Stimulated activated naive CD8-positive, alpha-beta T cell treated with anti-CD3 and anti-CD28 coated beads, Interleukin-15, Interleukin-2, amounts not matched to agents 100 ng/mL and 50 ng/mL, for 24 hours (primary cell): ENCODE results near the gene LEP.
"Not testable (repeated sequence)": the region's sequence is repeated elsewhere in the genome, so short reads cannot be mapped to it uniquely, and the experiment has no call there.

ENCODE experiments used
- H3K27ac Mint-ChIP-seq: one replicate; pipeline ENCODE4 v1.8.0; 2021; ENCODE audit warnings: mild to moderate bottlenecking, mixed read lengths
- H3K27me3 Mint-ChIP-seq: one replicate; pipeline ENCODE4 v1.8.0; 2021; ENCODE audit warnings: mixed read lengths
- H3K36me3 Mint-ChIP-seq: one replicate; pipeline ENCODE4 v1.8.0; 2021; ENCODE audit warnings: low read depth, mixed read lengths
- H3K4me1 Mint-ChIP-seq: one replicate; pipeline ENCODE4 v1.8.0; 2021; ENCODE audit warnings: low read depth, mixed read lengths
- H3K4me3 Mint-ChIP-seq: one replicate; pipeline ENCODE4 v1.8.0; 2021; ENCODE audit warnings: mild to moderate bottlenecking, mixed read lengths
- H3K9me3 Mint-ChIP-seq: one replicate; pipeline ENCODE4 v1.8.0; 2021; ENCODE audit warnings: mixed read lengths

LEP gene

DNA sequence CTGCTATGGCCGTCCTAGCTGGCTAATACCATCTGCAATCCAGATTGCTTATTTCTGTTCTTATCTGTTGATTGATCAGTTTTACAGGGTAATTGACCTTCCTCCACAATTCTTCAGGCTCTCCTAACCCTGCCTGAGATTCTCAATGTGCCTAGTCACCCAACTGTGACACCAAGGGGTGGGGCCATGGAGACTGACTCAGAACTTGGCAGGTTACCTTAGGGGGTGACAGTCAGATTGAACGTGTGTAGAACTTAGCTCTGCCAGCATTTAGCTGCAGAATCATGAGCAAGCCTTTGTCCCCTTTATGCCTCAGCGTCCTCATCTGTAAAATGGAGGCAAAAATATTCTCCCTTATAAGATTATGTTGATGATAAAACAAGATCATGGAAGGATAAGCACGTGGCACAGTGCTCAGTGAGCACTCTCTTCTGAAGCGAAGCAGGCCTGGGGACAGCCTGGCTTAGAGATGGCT lies 19.1 kb upstream of the LEP start:
- Mint-ChIP-seq H3K4me3 (no peak overlapping the region), H3K27me3 (peaks cover 16% of the 10 kb centered on the region), H3K9me3 (no peaks in the 10 kb centered on the region), H3K4me1 (no peaks in the 10 kb centered on the region), H3K27ac (no peak overlapping the region), H3K36me3 (no peaks in the 10 kb centered on the region)

DNA sequence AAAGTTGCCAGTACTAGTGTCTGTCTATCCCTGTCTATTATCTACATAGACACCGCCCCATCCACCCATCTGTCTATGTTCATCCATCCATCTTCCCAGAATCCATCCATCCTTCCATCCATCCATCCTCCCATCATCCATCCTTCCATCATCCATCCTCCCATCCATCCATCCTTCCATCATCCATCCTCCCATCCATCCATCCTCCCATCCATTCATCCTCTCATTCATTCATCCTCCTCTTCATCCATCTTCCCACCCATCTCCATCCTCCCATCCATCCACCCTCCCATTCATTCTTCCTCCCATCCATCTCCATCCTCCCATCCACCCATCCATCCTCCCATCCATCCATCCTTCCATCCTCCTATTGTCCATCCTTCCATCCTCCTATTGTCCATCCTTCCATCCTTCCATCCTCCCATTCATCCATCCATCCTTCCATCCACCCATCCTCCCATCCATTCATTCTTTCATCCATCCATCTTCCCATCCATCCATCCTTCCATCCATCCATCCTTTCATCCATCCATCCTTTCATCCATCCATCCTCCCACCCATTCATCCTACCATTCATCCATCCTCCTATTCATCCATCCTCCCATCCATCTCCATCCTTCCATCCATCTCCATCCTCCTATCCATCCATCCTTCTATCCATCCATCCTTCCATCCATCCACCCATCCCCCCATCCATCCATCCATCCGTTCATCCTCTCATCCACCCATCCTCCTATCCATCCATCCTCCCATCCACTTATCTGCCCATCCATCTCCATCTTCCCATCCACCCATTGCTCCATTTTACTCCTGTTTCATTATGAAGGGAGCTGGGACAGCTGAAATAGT lies 14.7 kb upstream of the LEP start:
- Mint-ChIP-seq H3K36me3 (no peaks in the 10 kb centered on the region), H3K4me3 (no peak overlapping the region), H3K9me3 (no peaks in the 10 kb centered on the region), H3K27ac (no peak overlapping the region), H3K27me3 (peaks cover 6% of the 10 kb centered on the region), H3K4me1 (no peaks in the 10 kb centered on the region)

DNA sequence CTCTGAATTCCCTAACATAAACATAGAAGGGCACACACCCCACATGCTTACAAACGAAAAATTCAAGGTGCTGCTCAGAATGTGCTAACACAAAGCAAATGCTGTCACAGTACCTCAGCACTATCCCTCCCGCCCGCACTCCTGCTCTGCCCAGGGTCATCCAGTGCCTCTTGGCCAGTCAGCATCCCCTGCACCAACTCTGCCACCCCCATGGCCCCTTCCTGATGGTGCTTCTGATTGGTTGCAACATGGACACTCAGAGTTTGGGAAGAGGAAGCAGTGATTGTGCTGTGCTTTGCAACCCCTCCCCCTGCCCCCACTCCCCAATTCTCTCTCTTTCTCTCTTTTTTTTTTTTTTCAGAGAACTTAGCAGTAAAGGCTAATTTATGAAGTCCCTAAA lies 13.8 kb upstream of the LEP start:
- Mint-ChIP-seq H3K4me3 (no peak overlapping the region), H3K9me3 (no peaks in the 10 kb centered on the region), H3K27ac (no peak overlapping the region), H3K4me1 (no peaks in the 10 kb centered on the region), H3K36me3 (no peaks in the 10 kb centered on the region), H3K27me3 (peaks cover 6% of the 10 kb centered on the region)

DNA sequence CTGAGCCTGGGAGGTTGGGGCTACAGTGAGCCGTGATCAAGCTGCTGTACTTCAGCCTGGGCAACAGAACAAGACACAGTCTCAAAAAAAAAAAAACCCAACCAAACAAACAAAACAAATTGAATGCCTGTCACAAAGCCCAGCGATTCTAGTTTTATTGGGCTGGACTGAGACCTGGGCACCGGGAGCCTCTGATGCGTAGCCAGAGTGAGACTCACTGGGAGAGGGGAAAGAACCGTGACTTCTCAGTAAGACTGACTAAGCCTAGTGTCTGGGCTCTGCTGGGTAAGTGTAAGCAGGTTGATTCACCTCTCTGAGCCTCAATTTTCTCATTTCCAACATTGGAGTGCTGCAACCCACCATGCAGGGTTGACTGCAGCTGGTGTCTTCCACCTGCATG lies 10.1 kb upstream of the LEP start:
- Mint-ChIP-seq H3K27ac (no peak overlapping the region), H3K36me3 (no peaks in the 10 kb centered on the region), H3K4me1 (no peaks in the 10 kb centered on the region), H3K4me3 (no peak overlapping the region), H3K9me3 (no peaks in the 10 kb centered on the region), H3K27me3 (peaks cover 6% of the 10 kb centered on the region)

DNA sequence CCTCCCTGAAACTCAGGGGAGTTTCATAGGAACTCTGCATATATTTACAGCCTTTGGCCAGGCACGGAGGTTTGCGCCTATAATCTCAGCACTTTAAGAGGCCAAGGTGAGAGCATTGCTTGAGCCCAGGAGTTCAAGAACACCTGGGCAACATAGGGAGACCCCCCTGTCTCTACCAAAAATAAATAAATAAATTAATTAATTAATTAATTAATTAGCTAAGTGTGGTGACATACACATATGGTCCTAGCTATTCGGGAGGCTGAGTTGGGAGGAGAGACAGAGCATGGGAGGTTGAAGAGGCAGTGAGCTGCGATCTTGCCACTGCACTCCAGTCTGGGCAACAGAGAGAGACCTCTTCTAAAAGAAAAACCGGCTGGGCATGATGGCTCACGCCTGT lies 9.4 kb upstream of the LEP start:
- peaks cover 6% of the 10 kb centered on the region for H3K27me3 Mint-ChIP-seq
- no peaks in the 10 kb centered on the region for H3K36me3 Mint-ChIP-seq
- no peaks in the 10 kb centered on the region for H3K9me3 Mint-ChIP-seq

DNA sequence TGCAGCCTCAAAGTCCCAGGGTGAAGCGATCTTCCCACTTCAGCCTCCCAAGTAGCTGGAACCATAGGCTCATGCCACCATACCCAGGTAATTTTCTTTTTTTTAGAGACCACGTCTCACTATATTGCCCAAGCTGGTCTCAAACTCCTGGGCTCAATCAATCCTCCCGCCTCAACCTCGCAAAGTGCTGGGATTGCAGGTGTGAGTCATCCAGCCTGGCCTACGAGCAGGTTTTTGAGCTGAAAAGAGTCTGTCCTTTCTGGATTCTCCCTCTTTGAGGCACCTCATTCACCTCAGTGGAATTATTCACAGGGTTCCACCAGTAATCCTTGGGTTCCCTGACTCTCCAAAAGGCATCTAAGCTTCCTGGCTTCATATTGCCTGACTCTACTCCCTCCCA lies 7.6 kb upstream of the LEP start:
- Mint-ChIP-seq H3K36me3 (no peaks in the 10 kb centered on the region), H3K4me1 (peaks cover 9% of the 10 kb centered on the region), H3K27me3 (peaks cover 6% of the 10 kb centered on the region), H3K4me3 (no peak overlapping the region), H3K27ac (no peak overlapping the region), H3K9me3 (no peaks in the 10 kb centered on the region)

More for the DNA sequence above, 9.4 kb upstream of the LEP start:
- H3K27ac Mint-ChIP-seq: no peak overlapping the region
- H3K4me1 Mint-ChIP-seq: peaks cover 2% of the 10 kb centered on the region
- H3K4me3 Mint-ChIP-seq: no peak overlapping the region

DNA sequence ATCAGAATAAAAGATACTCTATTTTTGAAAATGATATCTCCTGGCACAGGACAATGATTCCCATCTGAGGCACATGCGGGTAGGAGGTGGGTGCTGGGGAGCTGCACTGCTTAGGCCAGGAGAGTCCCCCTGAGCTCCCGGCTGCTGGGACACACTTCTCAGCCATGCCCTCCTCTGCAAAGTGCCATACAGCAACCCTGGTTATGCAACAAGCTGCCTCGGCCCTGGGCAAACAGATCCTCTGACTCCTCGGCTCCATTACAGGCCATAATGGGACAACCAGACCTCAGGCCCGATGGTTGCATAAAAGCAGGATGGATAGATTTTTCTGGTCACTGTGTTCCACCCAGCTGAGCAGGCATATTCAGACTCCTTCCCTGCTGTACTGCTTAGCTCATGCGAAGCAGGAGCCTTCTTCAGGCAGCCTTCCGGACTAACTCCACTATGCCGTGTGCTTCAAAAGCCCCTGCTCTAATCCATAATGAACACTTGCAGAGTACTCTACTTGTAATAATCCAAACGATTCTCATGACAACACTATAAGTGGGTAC lies 6.5 kb upstream of the LEP start:
- Mint-ChIP-seq H3K36me3 (no peaks in the 10 kb centered on the region), H3K27me3 (peaks cover 6% of the 10 kb centered on the region), H3K4me1 (peaks cover 9% of the 10 kb centered on the region), H3K27ac (no peak overlapping the region), H3K4me3 (no peak overlapping the region), H3K9me3 (no peaks in the 10 kb centered on the region)

DNA sequence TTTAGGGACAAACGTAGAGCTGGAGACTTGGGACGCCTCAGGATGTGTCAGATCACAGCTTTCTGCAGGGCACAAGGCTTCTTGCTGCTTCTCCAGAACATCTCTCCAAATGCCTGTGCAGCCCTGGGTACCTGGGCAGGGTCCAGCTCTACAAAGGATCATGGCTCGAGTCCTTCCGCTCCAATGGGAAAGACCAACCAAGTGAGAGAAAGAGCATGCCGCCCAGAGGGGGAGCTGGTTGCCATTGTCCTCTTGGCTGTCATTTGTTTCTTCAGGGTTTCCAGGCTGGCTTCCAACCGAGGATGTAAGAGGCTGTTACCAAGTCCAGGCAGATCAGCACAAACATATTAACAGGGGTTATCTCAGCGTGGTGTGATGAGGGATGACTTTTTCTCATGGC lies 5.6 kb upstream of the LEP start:
- Mint-ChIP-seq H3K9me3 (no peaks in the 10 kb centered on the region), H3K27ac (no peak overlapping the region), H3K27me3 (no peaks in the 10 kb centered on the region), H3K4me1 (peaks cover 9% of the 10 kb centered on the region), H3K36me3 (no peaks in the 10 kb centered on the region), H3K4me3 (no peak overlapping the region)

DNA sequence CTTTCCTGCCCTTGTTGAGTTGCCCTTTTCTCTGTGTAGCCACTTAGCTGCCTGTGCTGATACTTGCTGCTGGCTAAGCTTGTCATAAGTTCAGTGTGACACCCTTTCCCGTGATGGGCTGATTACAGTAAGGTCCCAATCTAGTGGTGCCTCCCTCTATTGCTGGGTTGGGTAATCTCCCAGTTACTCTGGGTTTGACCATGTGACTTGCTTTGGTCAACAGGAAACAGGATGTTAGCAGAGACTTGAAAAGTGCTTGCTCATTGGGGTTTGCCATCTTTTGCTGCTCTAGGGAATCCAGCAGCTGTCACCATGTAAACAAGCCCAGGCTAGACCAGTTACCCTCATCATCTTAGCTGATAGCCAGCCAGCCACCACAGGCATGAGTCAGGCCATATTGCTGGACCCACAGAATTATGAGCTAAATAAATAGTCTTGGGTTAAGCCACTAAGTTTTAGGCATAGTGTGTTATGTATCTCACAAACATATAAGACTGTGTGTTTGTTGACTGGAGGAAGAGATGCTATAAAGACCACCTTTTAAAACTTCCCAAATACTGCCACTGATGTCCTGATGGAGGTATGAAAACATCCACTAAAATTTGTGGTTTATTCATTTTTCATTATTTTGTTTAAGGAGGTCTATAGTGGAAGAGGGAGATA lies 4.0 kb upstream of the LEP start:
- no peak overlapping the region for H3K27ac Mint-ChIP-seq
- peaks cover 8% of the 10 kb centered on the region for H3K27me3 Mint-ChIP-seq
- no peaks in the 10 kb centered on the region for H3K9me3 Mint-ChIP-seq
- H3K36me3 Mint-ChIP-seq: no peaks in the 10 kb centered on the region
- peaks cover 9% of the 10 kb centered on the region for H3K4me1 Mint-ChIP-seq
- H3K4me3 Mint-ChIP-seq: no peak overlapping the region

DNA sequence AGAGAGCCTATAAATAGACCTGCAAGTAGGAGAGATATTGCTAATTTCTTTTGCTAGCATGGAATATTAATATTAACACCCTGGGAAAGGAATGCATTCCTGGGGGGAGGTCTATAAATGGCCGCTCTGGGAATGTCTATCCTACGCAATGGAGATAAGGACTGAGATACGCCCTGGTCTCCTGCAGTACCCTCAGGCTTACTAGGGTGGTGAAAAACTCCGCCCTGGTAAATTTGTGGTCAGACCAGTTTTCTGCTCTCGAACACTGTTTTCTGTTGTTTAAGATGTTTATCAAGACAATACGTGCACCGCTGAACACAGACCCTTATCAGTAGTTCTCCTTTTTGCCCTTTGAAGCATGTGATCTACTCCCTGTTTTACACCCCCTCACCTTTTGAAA lies 1.9 kb upstream of the LEP start:
- H3K27ac Mint-ChIP-seq, H3K4me1 Mint-ChIP-seq, H3K9me3 Mint-ChIP-seq, H3K4me3 Mint-ChIP-seq, H3K36me3 Mint-ChIP-seq: not testable (repeated sequence)
- H3K27me3 Mint-ChIP-seq: peaks cover 18% of the 10 kb centered on the region

DNA sequence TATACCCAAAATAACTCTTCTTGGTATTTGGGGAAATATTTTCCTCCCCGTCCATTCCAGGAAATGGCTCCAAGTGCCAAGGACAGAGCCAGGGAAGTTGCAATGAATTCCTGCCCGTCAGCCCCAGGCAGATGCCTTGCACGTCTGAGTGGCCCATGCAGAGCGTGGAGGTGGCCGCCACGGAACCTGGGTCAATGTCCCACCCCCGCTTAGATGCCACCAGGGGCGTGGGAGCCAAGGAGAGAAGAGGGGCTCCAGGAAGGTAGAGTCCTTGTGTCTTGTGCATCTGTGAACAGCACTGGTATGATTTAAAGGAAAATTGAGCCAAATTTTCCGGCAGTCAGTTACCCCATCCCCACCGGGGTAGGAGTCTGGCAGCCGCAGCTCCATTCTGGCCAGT lies 1.6 kb downstream of the LEP start:
- Mint-ChIP-seq H3K36me3 (no peaks in the 10 kb centered on the region), H3K27me3 (peaks cover 18% of the 10 kb centered on the region), H3K9me3 (no peaks in the 10 kb centered on the region), H3K4me1 (no peaks in the 10 kb centered on the region), H3K4me3 (no peak overlapping the region), H3K27ac (no peak overlapping the region)

DNA sequence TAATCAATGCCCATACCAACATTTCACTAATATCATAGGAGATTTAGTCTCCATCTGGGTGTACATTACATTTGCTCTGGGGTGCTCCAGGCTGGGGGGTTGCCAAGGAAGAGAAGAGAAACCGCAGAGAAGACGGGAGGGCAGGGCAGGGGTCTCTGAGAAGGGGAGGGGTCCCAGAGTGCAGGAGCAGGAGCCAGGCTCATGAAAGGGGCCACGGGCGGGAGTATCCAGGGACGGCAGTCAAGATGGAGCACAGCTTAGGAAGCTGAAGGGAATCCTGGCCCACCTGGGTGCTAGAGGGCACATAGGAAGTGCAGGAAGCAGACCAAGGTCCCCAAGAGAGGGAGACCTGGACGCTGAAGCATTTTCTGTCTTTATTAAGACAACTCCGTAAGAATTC lies 2.2 kb downstream of the LEP start:
- H3K27ac Mint-ChIP-seq: no peak overlapping the region
- no peak overlapping the region for H3K4me3 Mint-ChIP-seq
- H3K9me3 Mint-ChIP-seq: no peaks in the 10 kb centered on the region
- H3K27me3 Mint-ChIP-seq: peaks cover 18% of the 10 kb centered on the region
- H3K36me3 Mint-ChIP-seq: no peaks in the 10 kb centered on the region
- no peaks in the 10 kb centered on the region for H3K4me1 Mint-ChIP-seq

DNA sequence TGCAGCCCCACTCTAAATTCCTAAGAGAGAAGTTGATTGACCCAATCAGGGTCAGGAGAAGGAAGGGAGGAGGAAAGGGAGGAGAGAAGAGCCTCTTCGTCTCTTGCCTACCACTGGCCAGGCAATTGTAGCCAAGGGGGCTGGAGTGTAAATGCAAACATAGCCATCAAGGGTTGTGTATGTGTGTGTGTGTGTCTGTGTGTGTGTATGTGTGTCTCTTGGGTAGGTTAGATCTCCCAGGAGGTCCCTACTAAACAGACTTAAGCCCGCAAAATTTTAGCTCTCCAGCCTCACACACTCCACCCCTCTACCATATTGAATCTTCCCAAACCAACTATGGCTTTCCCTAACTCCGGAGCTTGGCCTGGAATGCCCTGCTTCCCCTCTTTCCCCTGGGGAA lies 3.8 kb downstream of the LEP start:
- Mint-ChIP-seq H3K4me1 (no peaks in the 10 kb centered on the region), H3K27me3 (peaks cover 18% of the 10 kb centered on the region), H3K9me3 (no peaks in the 10 kb centered on the region), H3K36me3 (no peaks in the 10 kb centered on the region), H3K27ac (no peak overlapping the region), H3K4me3 (no peak overlapping the region)

DNA sequence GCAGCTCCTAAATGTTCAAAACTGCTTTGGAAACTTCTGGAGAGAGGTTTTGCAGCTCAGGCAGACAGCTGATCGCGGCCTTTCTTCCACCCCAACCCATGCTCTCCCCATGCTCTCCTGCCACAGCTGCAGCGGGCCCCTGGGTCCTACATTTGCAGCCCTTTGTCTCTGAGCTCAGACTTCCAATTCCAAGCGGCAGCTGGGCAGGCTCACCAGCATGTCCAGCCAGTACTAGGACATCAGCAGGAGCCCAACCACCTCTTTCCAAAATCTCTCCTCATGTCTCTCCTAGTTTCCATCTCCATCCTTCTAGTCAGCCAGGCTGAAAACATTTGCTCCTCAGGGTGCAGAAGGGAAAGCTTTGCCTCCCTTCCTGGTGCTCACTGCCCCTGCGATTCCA lies 6.0 kb downstream of the LEP start:
- no peak overlapping the region for H3K4me3 Mint-ChIP-seq
- H3K27me3 Mint-ChIP-seq: peaks cover 15% of the 10 kb centered on the region
- H3K9me3 Mint-ChIP-seq: no peaks in the 10 kb centered on the region
- no peak overlapping the region for H3K27ac Mint-ChIP-seq
- no peaks in the 10 kb centered on the region for H3K36me3 Mint-ChIP-seq
- no peaks in the 10 kb centered on the region for H3K4me1 Mint-ChIP-seq

DNA sequence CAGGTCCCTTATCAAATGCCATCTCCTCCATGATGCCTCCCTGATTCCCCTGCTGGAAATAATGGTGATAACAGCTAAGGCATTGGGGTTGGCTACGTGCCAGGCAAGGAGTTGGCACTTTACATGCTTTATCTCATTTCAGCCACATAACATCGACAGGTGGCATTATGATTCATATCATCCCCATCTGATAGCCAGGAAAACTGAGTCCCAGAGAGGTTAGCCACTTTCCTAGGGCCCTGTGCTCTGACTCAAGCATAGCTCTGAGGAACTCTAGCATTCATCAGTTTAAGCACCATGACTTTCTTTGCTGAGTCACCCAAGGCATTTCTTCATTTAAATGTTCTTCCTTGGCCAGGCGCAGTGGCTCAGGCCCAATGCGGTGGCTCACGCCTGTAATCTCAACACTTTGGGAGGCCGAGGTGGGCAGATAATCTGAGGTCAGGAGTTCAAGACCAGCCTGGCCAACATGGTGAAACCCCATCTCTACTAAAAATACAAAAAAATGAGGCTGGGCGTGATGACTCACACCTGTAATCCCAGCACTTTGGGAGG lies 6.6 kb downstream of the LEP start:
- no peaks in the 10 kb centered on the region for H3K36me3 Mint-ChIP-seq
- H3K9me3 Mint-ChIP-seq: no peaks in the 10 kb centered on the region
- H3K27me3 Mint-ChIP-seq: peaks cover 12% of the 10 kb centered on the region
- H3K27ac Mint-ChIP-seq: no peak overlapping the region
- no peaks in the 10 kb centered on the region for H3K4me1 Mint-ChIP-seq
- no peak overlapping the region for H3K4me3 Mint-ChIP-seq
